HepG2 (cell line): ENCODE measurements around the gene USH2A. TPM values are rescaled to one million over a fixed set of nuclear protein-coding genes. Genes with fewer than 3 reads are reported as not detected.

Experiments
- ATAC-seq: fragments of 200-7000 bp; cut with Tn5 transposase; 3 replicates; pipeline ENCODE4 v1.9.1; 2020; ENCODE audit warnings: mild to moderate bottlenecking, moderate library complexity
- BruUV-seq: library from RNA; stranded (reverse); fragments of 400-500 nt; replicated peaks from 2 replicates; lab custom pipeline; 2021; lab: Mats Ljungman, UMichigan
- CTCF ChIA-PET: fragments of 300-600 bp; formaldehyde crosslinking; extraction: SDS; loops from one replicate; lab custom pipeline; 2021; ENCODE audit warnings: low total read pairs, inconsistent platforms, low intra/inter-chr PET ratio; lab: Yijun Ruan, JAX
- POLR2A ChIA-PET: fragments of 350-600 bp; sonication (Branson Sonifier 250); formaldehyde crosslinking; loops from one replicate; lab custom pipeline; 2020; ENCODE audit warnings: antibody characterized with exemption, inconsistent platforms; lab: Yijun Ruan, JAX
- DNase-seq: peaks from one replicate; pipeline ENCODE4 v3.0.0-alpha.2; 2015; ENCODE audit warnings: low spot score
- FAIRE-seq: peaks from 3 replicates; lab custom pipeline; 2011; peaks lifted over from hg19 to GRCh38; lab: Jason Lieb, UNC
- H2AFZ ChIP-seq: one replicate; pipeline ENCODE4 v1.6.1; 2011; ENCODE audit warnings: low read length, inconsistent platforms
- H3K27ac ChIP-seq: fragments of 300-600 bp; 3 replicates; pipeline ENCODE4 v1.8.0; 2011; ENCODE audit warnings: mixed run types, mild to moderate bottlenecking, mixed read lengths, low read length, inconsistent platforms; ENCODE audit not compliant: insufficient read depth; ENCODE audit errors: extremely low read length
- H3K27me3 ChIP-seq, 2 experiments: fragments of 200-600 bp in 1 of 2; 2 replicates in 1 of 2; 3 replicates in 1 of 2; pipeline versions ENCODE4 v1.6.0 to v1.8.0; 2011; ENCODE audit warnings: low read length in 2 of 2, mild to moderate bottlenecking in 2 of 2, moderate library complexity in 2 of 2, inconsistent platforms in 1 of 2; ENCODE audit not compliant: insufficient read depth in 2 of 2, control insufficient read depth in 1 of 2
- H3K36me3 ChIP-seq, 2 experiments: fragments of 200-600 bp in 1 of 2; replicated peaks in 1 of 2; 2 replicates in 1 of 2; 3 replicates in 1 of 2; pipeline versions ENCODE4 v1.5.1 to v1.8.0; 2011; ENCODE audit warnings: low read length in 2 of 2, inconsistent platforms in 1 of 2; ENCODE audit not compliant: insufficient read depth in 2 of 2, control insufficient read depth in 1 of 2
- H3K4me1 ChIP-seq: 2 replicates; pipeline ENCODE4 v1.5.1; 2012; ENCODE audit warnings: low read length, inconsistent platforms; ENCODE audit not compliant: insufficient read depth
- H3K4me2 ChIP-seq: 2 replicates; pipeline ENCODE4 v1.6.0; 2011; ENCODE audit warnings: low read depth, low read length, inconsistent platforms
- H3K4me3 ChIP-seq, 3 experiments: fragments of 200-600 bp in 1 of 3; sonication (generic), shearing (Covaris generic) in 1 of 3; replicated peaks in 1 of 3; 2 replicates each; pipeline ENCODE4 v1.5.1; 2011 to 2016; ENCODE audit warnings: low read length in 3 of 3, inconsistent platforms in 2 of 3, low read depth in 2 of 3, mild to moderate bottlenecking in 2 of 3, control low read depth in 1 of 3, mixed read lengths in 1 of 3; ENCODE audit not compliant: insufficient read depth in 1 of 3
- H3K79me2 ChIP-seq: one replicate; pipeline ENCODE4 v1.6.1; 2011; ENCODE audit warnings: low read length, inconsistent platforms; ENCODE audit not compliant: insufficient read depth
- H3K9ac ChIP-seq: 2 replicates; pipeline ENCODE4 v1.6.0; 2011; ENCODE audit warnings: mild to moderate bottlenecking, low read depth, low read length, inconsistent platforms; ENCODE audit not compliant: insufficient read depth
- H3K9me3 ChIP-seq: 2 replicates; pipeline ENCODE4 v1.5.1; 2012; ENCODE audit warnings: mild to moderate bottlenecking, low read length
- H4K20me1 ChIP-seq: 2 replicates; pipeline ENCODE4 v1.6.0; 2011; ENCODE audit warnings: inconsistent platforms, mild to moderate bottlenecking, low read length, moderate library complexity; ENCODE audit not compliant: insufficient read depth
- HNF4G ChIP-seq, 2 experiments: sonication (generic) in 1 of 2; formaldehyde crosslinking in 1 of 2; IDR thresholded peaks; 2 replicates each; pipeline versions ENCODE4 v1.4.0 to v1.6.1; 2011 to 2020; ENCODE audit warnings: borderline replicate concordance in 2 of 2, low read depth in 2 of 2, mild to moderate bottlenecking in 2 of 2, low read length in 1 of 2, missing genetic modification reagents in 1 of 2, moderate library complexity in 1 of 2
- MAFF ChIP-seq: IDR thresholded peaks from 2 replicates; pipeline ENCODE4 v1.6.1; 2011; ENCODE audit warnings: low read depth, low read length, improper control_type of control experiment
- MAFK ChIP-seq, 2 experiments: IDR thresholded peaks in 1 of 2; conservative IDR thresholded peaks in 1 of 2; 2 replicates each; pipeline ENCODE4 v1.6.1; 2011; ENCODE audit warnings: improper control_type of control experiment in 2 of 2, low read length in 2 of 2
- NFE2L2 ChIP-seq: fragments of 150-350 bp; IDR thresholded peaks from 2 replicates; pipeline ENCODE4 v1.6.1; 2014; ENCODE audit warnings: low read length
- PPARG ChIP-seq: conservative IDR thresholded peaks from 2 replicates; pipeline ENCODE4 v1.6.1; 2016; ENCODE audit warnings: missing biosample characterization, missing genetic modification reagents
- REXO4 ChIP-seq: sonication (generic); formaldehyde crosslinking; IDR thresholded peaks from 2 replicates; pipeline ENCODE4 v1.8.0; 2022; ENCODE audit warnings: missing genetic modification reagents, mild to moderate bottlenecking, borderline replicate concordance
- SP5 ChIP-seq: IDR thresholded peaks from 2 replicates; pipeline ENCODE4 v1.6.1; 2016; ENCODE audit warnings: low read depth, borderline replicate concordance
- ZNF740 ChIP-seq: sonication (generic); formaldehyde crosslinking; IDR thresholded peaks from 2 replicates; pipeline ENCODE4 v1.4.0; 2020; ENCODE audit warnings: missing genetic modification reagents
- whole genome bisulfite sequencing: methylation state at CpG from one replicate; pipeline ENCODE4 v1.1.6; 2017; ENCODE audit warnings: low lambda C conversion rate; 5-methylcytosine and 5-hydroxymethylcytosine counted together
- in situ Hi-C: cut with HindIII; loops from 2 replicates; pipeline ENCODE4 v1.10.0; 2017; ENCODE audit warnings: low pct_unique_long_range_greater_than_20kb; ENCODE audit not compliant: extremely low pct_ligation_motif_present
- intact Hi-C: fragments of 100-400 bp; cut with micrococcal nuclease; formaldehyde crosslinking; loops from one replicate; pipeline ENCODE4 v1.10.0; 2022; ENCODE audit not compliant: unreplicated experiment
- polyA plus RNA-seq, 8 experiments: library from polyadenylated mRNA; depleted of rRNA in 3 of 8; stranded (reverse) in 7 of 8; unstranded in 1 of 8; fragments of >200 nt; fragmentation: Illumina TruSeq in 4 of 8; extraction: Trizol in 4 of 8; gene quantifications; 2 replicates each; pipeline versions ENCODE4 v1.2.1 to v1.2.3, GENCODE V29; 2011 to 2016; ENCODE audit warnings: low read depth in 4 of 8, missing spikeins in 1 of 8, mixed read lengths in 1 of 8; ENCODE audit not compliant: insufficient read depth in 1 of 8
- total RNA-seq, 5 experiments: library from RNA; depleted of rRNA; stranded (reverse); fragments of >200 nt; fragmentation: Illumina TruSeq; extraction: Trizol; gene quantifications; 2 replicates each; pipeline ENCODE4 v1.2.3, GENCODE V29; 2016; ENCODE audit warnings: low read depth in 1 of 5

Gene USH2A
- total and polyA plus RNA-seq, 2 of the 13 experiments (the other 11 are each of a cell fraction or from before 2014, with no cell fraction given), result 0.02 TPM; not detected in 1

GRCh38 chr1:215650446-215651149, 772.6 kb downstream of the USH2A start:
- Histone ChIP-seq H3K4me3 (no peak overlapping the region), H4K20me1 (no peaks in the 10 kb centered on the region), H3K27ac (no peak overlapping the region), H2AFZ (no peak overlapping the region), H3K79me2 (no peaks in the 10 kb centered on the region), H3K27me3 (no peaks in the 10 kb centered on the region), H3K4me1 (peaks cover 14% of the 10 kb centered on the region), H3K36me3 (no peaks in the 10 kb centered on the region), H3K9ac (no peak overlapping the region), H3K4me2 (no peak overlapping the region), H3K9me3 (no peaks in the 10 kb centered on the region)
- TF ChIP-seq ZNF740 (CRISPR knock-in tag), result no peak
- no peak for TF ChIP-seq NFE2L2
- no peak for TF ChIP-seq HNF4G (IDR thresholded peaks at IDR 0.05; ENCODE audit: borderline replicate concordance, low read depth, low read length)
- no peak for TF ChIP-seq HNF4G (CRISPR knock-in tag; IDR thresholded peaks at IDR 0.05; ENCODE audit: borderline replicate concordance, low read depth)
- TF ChIP-seq PPARG (CRISPR knock-in tag), result no peak
- no peak for FAIRE-seq
- POLR2A ChIA-PET, result no interaction called here
- in situ Hi-C loops (no loop called here), intact Hi-C loops (no loop called here)
- 31% methylated on average over 9 of the region's 9 CpGs for WGBS
- ATAC-seq, result no peak
- no TSS peak for BruUV-seq
- CTCF ChIA-PET, result no interaction called here
- DNase-seq, result no peak

- Histone ChIP-seq H3K4me3 (no peak overlapping the region), H3K9me3 (no peaks in the 10 kb centered on the region), H3K9ac (no peak overlapping the region), H2AFZ (no peak overlapping the region), H3K27ac (no peak overlapping the region), H3K27me3 (no peaks in the 10 kb centered on the region), H3K36me3 (no peaks in the 10 kb centered on the region), H3K4me2 (no peak overlapping the region), H4K20me1 (no peaks in the 10 kb centered on the region), H3K79me2 (no peaks in the 10 kb centered on the region), H3K4me1 (peaks cover 22% of the 10 kb centered on the region)
- ATAC-seq (no peak), FAIRE-seq (no peak), DNase-seq (no peak)
- ChIA-PET CTCF (no interaction called here), POLR2A (no interaction called here)
- in situ Hi-C loops, result no loop called here
- no TSS peak for BruUV-seq
- TF ChIP-seq MAFF (peak; percentile 93), SP5 (CRISPR knock-in tag) (no peak), MAFK (conservative IDR thresholded peaks at IDR 0.05 in 1 of 2, IDR thresholded peaks at IDR 0.05 in 1 of 2; ENCODE audit: low read length in 2 of 2) (peak; percentile 91 to 96), REXO4 (no peak)
- intact Hi-C loops, result no loop called here
- 47% methylated on average over 4 of the region's 4 CpGs for WGBS
These were observed 774.3 kb downstream of the USH2A start for GRCh38 chr1:215648957-215649356.
